HepG2 (cell line): Measurements from ENCODE around the gene TAS2R40. TPM values are rescaled to one million over a fixed set of nuclear protein-coding genes. Genes with fewer than 3 reads are reported as not detected.

Experiments
- AHDC1 ChIP-seq: sonication (generic); formaldehyde crosslinking; IDR thresholded peaks from 2 replicates; pipeline ENCODE4 v1.5.1; 2020; ENCODE audit warnings: mild to moderate bottlenecking, missing genetic modification reagents, borderline replicate concordance
- ATF2 ChIP-seq: sonication (generic); formaldehyde crosslinking; IDR thresholded peaks from 2 replicates; pipeline ENCODE4 v1.4.0; 2020; ENCODE audit warnings: missing genetic modification reagents
- ELF3 ChIP-seq: IDR thresholded peaks from 2 replicates; pipeline ENCODE4 v1.6.1; 2016; ENCODE audit warnings: missing genetic modification reagents, missing compliant biosample characterization
- MXD4 ChIP-seq: IDR thresholded peaks from 2 replicates; pipeline ENCODE4 v1.6.1; 2016; ENCODE audit warnings: mild to moderate bottlenecking, missing biosample characterization, missing genetic modification reagents
- NCOA2 ChIP-seq: sonication (generic); formaldehyde crosslinking; IDR thresholded peaks from 2 replicates; pipeline ENCODE4 v1.8.0; 2022; ENCODE audit warnings: inconsistent platforms
- NCOR1 ChIP-seq: fragments of 200-600 bp; sonication (generic); IDR thresholded peaks from 2 replicates; pipeline ENCODE4 v1.7.0; 2017; ENCODE audit warnings: antibody characterized with exemption, low read length, borderline replicate concordance
- POGZ ChIP-seq: sonication (generic); formaldehyde crosslinking; IDR thresholded peaks from 2 replicates; pipeline ENCODE4 v1.4.0; 2020; ENCODE audit warnings: mild to moderate bottlenecking, missing genetic modification reagents
- SMAD3 ChIP-seq: sonication (generic); formaldehyde crosslinking; IDR thresholded peaks from 2 replicates; pipeline ENCODE4 v1.4.0; 2020; ENCODE audit warnings: missing genetic modification reagents
- SMC3 ChIP-seq: IDR thresholded peaks from 2 replicates; pipeline ENCODE4 v1.6.1; 2011; ENCODE audit warnings: low read length, improper control_type of control experiment
- SOX5 ChIP-seq: IDR thresholded peaks from 2 replicates; pipeline ENCODE4 v1.6.1; 2016; ENCODE audit warnings: borderline replicate concordance
- TOPORS ChIP-seq: sonication (generic); formaldehyde crosslinking; IDR thresholded peaks from 2 replicates; pipeline ENCODE4 v1.8.0; 2023; ENCODE audit warnings: mild to moderate bottlenecking, missing genetic modification reagents
- ZMYM2 ChIP-seq: sonication (generic); formaldehyde crosslinking; IDR thresholded peaks from 2 replicates; pipeline ENCODE4 v1.8.0; 2022; ENCODE audit warnings: mild to moderate bottlenecking, missing genetic modification reagents
- ZMYM4 ChIP-seq: sonication (generic); formaldehyde crosslinking; IDR thresholded peaks from 2 replicates; pipeline ENCODE4 v1.8.1; 2023; ENCODE audit warnings: mild to moderate bottlenecking, missing genetic modification reagents
- ZNF253 ChIP-seq: sonication (generic); formaldehyde crosslinking; IDR thresholded peaks from 2 replicates; pipeline ENCODE4 v1.8.0; 2022; ENCODE audit warnings: mild to moderate bottlenecking, missing genetic modification reagents, borderline replicate concordance
- ZNF280D ChIP-seq: sonication (generic); formaldehyde crosslinking; IDR thresholded peaks from 2 replicates; pipeline ENCODE4 v1.5.1; 2020; ENCODE audit warnings: mild to moderate bottlenecking, missing genetic modification reagents
- ZNF605 ChIP-seq: sonication (generic); formaldehyde crosslinking; IDR thresholded peaks from 2 replicates; pipeline ENCODE4 v1.8.0; 2022; ENCODE audit warnings: mild to moderate bottlenecking, missing genetic modification reagents
- ZNF713 ChIP-seq: sonication (generic); formaldehyde crosslinking; IDR thresholded peaks from 2 replicates; pipeline ENCODE4 v1.4.0; 2020; ENCODE audit warnings: mild to moderate bottlenecking, missing genetic modification reagents
- ZNF777 ChIP-seq: sonication (generic); formaldehyde crosslinking; IDR thresholded peaks from 2 replicates; pipeline ENCODE4 v1.4.0; 2020; ENCODE audit warnings: missing genetic modification reagents
- polyA plus RNA-seq, 8 experiments: library from polyadenylated mRNA; depleted of rRNA in 3 of 8; stranded (reverse) in 7 of 8; unstranded in 1 of 8; fragments of >200 nt; fragmentation: Illumina TruSeq in 4 of 8; extraction: Trizol in 4 of 8; gene quantifications; 2 replicates each; pipeline versions ENCODE4 v1.2.1 to v1.2.3, GENCODE V29; 2011 to 2016; ENCODE audit warnings: low read depth in 4 of 8, missing spikeins in 1 of 8, mixed read lengths in 1 of 8; ENCODE audit not compliant: insufficient read depth in 1 of 8
- total RNA-seq, 5 experiments: library from RNA; depleted of rRNA; stranded (reverse); fragments of >200 nt; fragmentation: Illumina TruSeq; extraction: Trizol; gene quantifications; 2 replicates each; pipeline ENCODE4 v1.2.3, GENCODE V29; 2016; ENCODE audit warnings: low read depth in 1 of 5

The TAS2R40 gene
- total and polyA plus RNA-seq, 2 of the 13 experiments (the other 11 are each of a cell fraction or from before 2014, with no cell fraction given): not detected

- TF ChIP-seq ZNF253 (CRISPR knock-in tag) (no peak), SOX5 (CRISPR knock-in tag) (peak; percentile 41; the same call in 1 of the 2 replicates), ZNF713 (CRISPR knock-in tag) (no peak), NCOR1 (peak; percentile 96), ELF3 (CRISPR knock-in tag) (0 out of 2 replicates have a peak, but pooled peaks have one; percentile 33), AHDC1 (CRISPR knock-in tag) (peak; percentile 36; the same call in 1 of the 2 replicates), SMC3 (peak; percentile 16; the same call in 1 of the 2 replicates), MXD4 (CRISPR knock-in tag) (no peak), NCOA2 (0 out of 2 replicates have a peak, but pooled peaks have one; percentile 36), ZNF280D (CRISPR knock-in tag) (0 out of 2 replicates have a peak, but pooled peaks have one; percentile 59), SMAD3 (CRISPR knock-in tag) (peak; percentile 55; the same call in 1 of the 2 replicates), ZNF777 (CRISPR knock-in tag) (no peak), ZMYM2 (CRISPR knock-in tag) (peak; percentile 97), ZNF605 (CRISPR knock-in tag) (peak; percentile 38; the same call in 1 of the 2 replicates), TOPORS (CRISPR knock-in tag) (0 out of 2 replicates have a peak, but pooled peaks have one; percentile 51), POGZ (CRISPR knock-in tag) (peak; percentile 79), ZMYM4 (CRISPR knock-in tag) (peak; percentile 81), ATF2 (CRISPR knock-in tag) (peak; percentile 59; the same call in 1 of the 2 replicates)
Measured at GRCh38 chr7:143248761-143249354, 27.0 kb downstream of the TAS2R40 start (continued).
